Fibroblast of pulmonary artery (primary cell): ENCODE data around the gene SHROOM3.
A peak's percentile ranks its signal among the peaks of the same experiment; 100 is the strongest.

Experiments
- DNase-seq: peaks from one replicate; pipeline ENCODE4 v3.0.0-alpha.2; 2010; ENCODE audit warnings: low read depth
- H3K4me3 ChIP-seq: replicated peaks from 2 replicates; pipeline ENCODE4 v1.5.1; 2011; ENCODE audit warnings: low read depth, mild to moderate bottlenecking, control low read depth, low read length, moderate library complexity
- CTCF ChIP-seq: IDR thresholded peaks from 2 replicates; pipeline ENCODE4 v1.5.1; 2011; ENCODE audit warnings: mild to moderate bottlenecking, control low read depth, low read length, inconsistent platforms; ENCODE audit errors: missing control alignments

SHROOM3 gene

DNA sequence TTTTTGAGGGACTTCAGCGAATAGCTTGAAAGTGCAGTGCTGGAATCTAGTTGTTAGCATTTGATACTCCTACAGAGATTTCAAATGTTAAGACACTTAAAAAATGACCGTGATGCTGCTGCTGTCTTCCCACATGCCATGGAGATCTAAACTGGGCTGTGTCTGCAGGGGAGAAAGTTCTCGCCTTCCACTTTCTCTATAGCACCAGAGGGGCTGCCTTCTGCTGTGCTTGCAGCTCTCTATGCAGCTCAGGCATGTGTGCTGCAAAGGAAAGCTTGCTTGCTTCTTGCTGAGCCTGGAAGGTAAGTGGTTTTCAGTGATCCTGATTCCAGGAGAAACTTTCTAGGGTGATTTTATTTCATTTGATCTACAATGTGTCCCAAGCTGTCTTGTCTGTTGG lies 325.2 kb downstream of the SHROOM3 start:
- TF ChIP-seq CTCF = no peak
- DNase-seq = no peak
- no peak overlapping the region for H3K4me3 ChIP-seq

DNA sequence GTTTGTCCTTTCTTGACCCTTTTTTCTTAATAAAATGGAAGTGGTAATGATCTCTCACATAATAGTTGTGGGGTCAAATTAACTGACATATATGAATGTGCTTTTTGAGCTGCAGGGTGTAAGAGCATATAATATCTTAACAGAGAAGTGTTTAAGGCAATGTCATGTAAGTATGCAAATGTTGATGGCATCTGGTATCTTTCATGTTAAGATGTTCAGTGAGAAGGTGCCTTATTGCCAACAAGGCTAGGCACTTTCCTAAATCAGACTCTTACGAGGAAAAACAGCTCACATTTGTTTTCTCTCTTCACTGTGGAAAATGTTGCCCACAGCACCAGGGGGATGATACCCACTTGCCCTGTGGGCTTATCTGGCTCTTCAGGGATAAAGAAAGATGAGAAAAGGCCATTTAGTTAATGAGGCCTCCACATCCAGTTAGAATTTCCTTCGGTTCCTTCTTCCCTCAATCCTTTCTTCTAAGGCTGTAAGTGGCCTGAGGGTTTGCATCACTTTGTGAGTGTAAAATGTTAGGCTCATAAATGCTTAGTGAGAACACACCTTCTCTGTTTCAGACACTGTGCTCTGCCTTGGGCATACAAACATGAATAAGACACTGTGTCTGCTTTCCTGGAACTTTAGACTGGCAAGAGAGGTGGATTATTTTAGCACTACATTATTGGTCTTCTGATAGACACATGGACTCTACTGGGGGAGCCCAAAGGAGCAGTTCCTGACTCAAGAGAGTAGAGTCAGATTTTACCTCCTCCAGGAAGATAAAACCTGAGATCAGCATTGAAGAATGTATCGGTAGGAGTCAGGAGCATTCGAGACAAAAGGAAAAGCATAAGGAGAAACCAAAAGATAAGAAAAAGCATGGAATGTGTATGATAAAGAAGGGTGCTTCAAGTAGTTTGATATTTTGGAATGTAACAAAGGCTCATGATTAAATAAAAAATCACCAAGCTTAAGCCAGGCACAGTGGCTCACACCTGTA lies 327.4 kb downstream of the SHROOM3 start:
- no peak for DNase-seq
- TF ChIP-seq CTCF = no peak
- H3K4me3 ChIP-seq = no peak overlapping the region

DNA sequence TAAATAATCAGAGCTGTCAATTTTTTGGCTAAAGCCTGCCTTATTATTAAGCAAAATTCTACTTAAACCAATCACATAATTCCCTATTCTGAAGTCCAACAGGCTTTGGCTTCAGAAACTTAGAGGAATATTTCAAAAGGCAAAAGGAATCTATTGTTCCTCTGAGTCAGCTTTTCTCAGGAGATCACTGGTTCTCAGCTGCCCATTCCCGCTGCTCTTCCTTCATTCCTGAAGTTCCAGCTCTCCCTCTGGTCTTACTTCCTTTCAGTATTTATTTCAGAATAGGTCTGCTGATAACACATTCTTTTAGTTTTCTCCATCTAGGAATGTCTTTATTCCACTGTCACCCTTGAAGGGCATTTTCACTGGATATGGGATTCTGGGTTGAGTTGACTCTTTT lies 329.2 kb downstream of the SHROOM3 start:
- peak; percentile 79 for DNase-seq
- H3K4me3 ChIP-seq = no peak overlapping the region
- no peak for TF ChIP-seq CTCF

DNA sequence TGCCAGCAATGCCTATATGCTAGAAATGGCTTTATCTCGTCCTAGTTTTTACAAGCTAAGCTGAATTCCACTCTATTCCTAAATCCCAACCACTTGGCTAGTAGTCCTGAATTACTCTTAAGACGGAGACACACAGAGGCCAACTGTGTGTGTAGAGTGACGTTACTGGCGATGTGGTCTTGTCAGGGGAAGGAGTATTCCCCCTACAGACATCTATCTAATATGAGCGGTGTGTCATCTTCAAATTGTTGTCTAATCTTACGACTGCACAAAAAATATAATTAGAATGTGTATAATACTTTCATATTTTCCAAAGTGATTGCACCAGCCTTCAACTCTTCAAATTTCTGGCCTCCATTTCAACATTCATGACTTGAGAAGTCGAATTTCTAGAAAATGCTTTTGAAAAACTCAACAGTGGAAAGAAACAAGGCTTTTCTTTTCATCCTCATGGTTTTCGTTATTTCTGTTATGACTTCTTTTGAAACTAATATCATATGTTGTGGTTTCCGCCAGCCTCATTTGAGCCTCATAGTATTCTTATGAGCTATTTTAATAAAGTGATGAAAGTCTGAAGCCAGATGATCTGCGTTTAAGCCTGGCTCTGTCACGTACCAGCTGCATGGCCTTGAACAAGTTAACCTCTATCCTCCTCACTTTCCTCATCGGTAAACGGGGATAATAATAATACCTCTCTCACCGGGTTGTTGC lies 330.6 kb downstream of the SHROOM3 start:
- DNase-seq = no peak
- H3K4me3 ChIP-seq = no peak overlapping the region
- no peak for TF ChIP-seq CTCF

GRCh38 chr4:76767983-76768382 lies 333.0 kb downstream of the SHROOM3 start:
- H3K4me3 ChIP-seq = no peak overlapping the region
- peak; percentile 24 for DNase-seq
- no peak for TF ChIP-seq CTCF

GRCh38 chr4:76772498-76773106 lies 337.6 kb downstream of the SHROOM3 start:
- H3K4me3 ChIP-seq = no peak overlapping the region
- TF ChIP-seq CTCF = peak; percentile 3
- DNase-seq = peak; percentile 84
